Caco-2 (cell line): ENCODE data around the gene ZNF106. TPM values are rescaled to one million over a fixed set of nuclear protein-coding genes. Genes with fewer than 3 reads are reported as not detected.

ENCODE experiments used
- BruUV-seq: library from RNA; stranded (reverse); fragments of 400-500 nt; replicated peaks from 2 replicates; lab custom pipeline; 2021; lab: Mats Ljungman, UMichigan
- CTCF ChIA-PET: fragments of 300-600 bp; sonication (Branson Sonifier 250); formaldehyde crosslinking; loops from one replicate; lab custom pipeline; 2022; ENCODE audit warnings: antibody characterized with exemption; lab: Charles Lee
- POLR2A ChIA-PET: fragments of 300-600 bp; sonication (Branson Sonifier 250); formaldehyde crosslinking; loops from one replicate; lab custom pipeline; 2022; ENCODE audit warnings: antibody characterized with exemption; lab: Charles Lee
- DNase-seq, 2 experiments: peaks; one replicate each; pipeline versions ENCODE4 v3.0.0 to v3.0.0-alpha.2; 2020 to 2022
- H3K27me3 ChIP-seq: replicated peaks from 2 replicates; pipeline ENCODE4 v1.6.0; 2011; ENCODE audit warnings: low read length; ENCODE audit not compliant: control insufficient read depth, insufficient read depth
- H3K36me3 ChIP-seq: 2 replicates; pipeline ENCODE4 v1.5.1; 2011; ENCODE audit warnings: low read length; ENCODE audit not compliant: control insufficient read depth, insufficient read depth
- H3K4me1 ChIP-seq: fragments of 250-450 bp; sonication (Bioruptor Pico); 2 replicates; pipeline ENCODE4 v1.5.1; 2020; ENCODE audit warnings: mild to moderate bottlenecking
- H3K4me3 ChIP-seq: 2 replicates; pipeline ENCODE4 v1.5.1; 2011; ENCODE audit warnings: low read depth, mild to moderate bottlenecking, control low read depth, low read length
- H3K9me3 ChIP-seq: fragments of 250-450 bp; sonication (Bioruptor Pico); 2 replicates; pipeline ENCODE4 v1.5.1; 2020; ENCODE audit warnings: mild to moderate bottlenecking, moderate library complexity
- H3K27ac Mint-ChIP-seq: one replicate; pipeline ENCODE4 v1.8.0; 2022; ENCODE audit warnings: mixed read lengths; ENCODE audit not compliant: unreplicated experiment
- H3K27me3 Mint-ChIP-seq: one replicate; pipeline ENCODE4 v1.8.0; 2022; ENCODE audit warnings: mixed read lengths; ENCODE audit not compliant: insufficient read depth, unreplicated experiment
- H3K36me3 Mint-ChIP-seq: one replicate; pipeline ENCODE4 v1.8.0; 2022; ENCODE audit warnings: mild to moderate bottlenecking, mixed read lengths; ENCODE audit not compliant: insufficient read depth, unreplicated experiment
- H3K4me1 Mint-ChIP-seq: one replicate; pipeline ENCODE4 v1.8.0; 2022; ENCODE audit warnings: low read depth, mixed read lengths; ENCODE audit not compliant: unreplicated experiment
- H3K4me3 Mint-ChIP-seq: one replicate; pipeline ENCODE4 v1.8.0; 2022; ENCODE audit warnings: mild to moderate bottlenecking, moderate library complexity, mixed read lengths; ENCODE audit not compliant: unreplicated experiment
- H3K9me3 Mint-ChIP-seq: one replicate; pipeline ENCODE4 v1.8.0; 2022; ENCODE audit warnings: mixed read lengths; ENCODE audit not compliant: unreplicated experiment
- CTCF ChIP-seq, 2 experiments: fragments of 200-600 bp in 1 of 2; IDR thresholded peaks; 1 replicate in 1 of 2; 2 replicates in 1 of 2; pipeline versions ENCODE4 v1.5.1 to v1.8.0; 2011 to 2022; ENCODE audit warnings: antibody characterized with exemption in 1 of 2, control low read depth in 1 of 2, inconsistent platforms in 1 of 2, low read depth in 1 of 2, low read length in 1 of 2, mild to moderate bottlenecking in 1 of 2, moderate library complexity in 1 of 2; ENCODE audit not compliant: insufficient read depth in 1 of 2, severe bottlenecking in 1 of 2, unreplicated experiment in 1 of 2
- intact Hi-C: fragments of 100-400 bp; cut with micrococcal nuclease; formaldehyde crosslinking; loops from one replicate; pipeline ENCODE4 v1.10.0; 2022; ENCODE audit not compliant: unreplicated experiment
- total RNA-seq: library from RNA; stranded (reverse); gene quantifications from 2 replicates; pipeline ENCODE4 v1.2.3, GENCODE V29; 2022

Gene ZNF106
- total RNA-seq, 1 experiment from 2014 or later, result 47.8 TPM

GRCh38 chr15:42449770-42450424 lies 41.0 kb downstream of the ZNF106 start:
- Mint-ChIP-seq H3K4me3 (no peak overlapping the region), H3K4me1 (no peaks in the 10 kb centered on the region), H3K27me3 (no peaks in the 10 kb centered on the region), H3K27ac (no peak overlapping the region), H3K9me3 (no peaks in the 10 kb centered on the region), H3K36me3 (peaks cover 44% of the 10 kb centered on the region)
- Histone ChIP-seq H3K36me3 (no peaks in the 10 kb centered on the region), H3K9me3 (no peaks in the 10 kb centered on the region), H3K4me3 (no peak overlapping the region), H3K27me3 (no peaks in the 10 kb centered on the region), H3K4me1 (no peaks in the 10 kb centered on the region)
- no peak for TF ChIP-seq CTCF (IDR thresholded peaks at IDR 0.05; ENCODE audit: insufficient read depth in 1 of 2, low read depth in 1 of 2, low read length in 1 of 2, severe bottlenecking in 1 of 2, unreplicated experiment in 1 of 2)
- DNase-seq, result no peak
- no TSS peak for BruUV-seq
- intact Hi-C loops, result no loop called here
- ChIA-PET CTCF (no interaction called here), POLR2A (no interaction called here)

- DNase-seq, result no peak
Measured at GRCh38 chr15:42448281-42448680, 42.7 kb downstream of the ZNF106 start.

GRCh38 chr15:42447599-42447998 lies 43.3 kb downstream of the ZNF106 start:
- Mint-ChIP-seq H3K27me3 (no peaks in the 10 kb centered on the region), H3K36me3 (peaks cover 59% of the 10 kb centered on the region), H3K4me1 (no peaks in the 10 kb centered on the region), H3K4me3 (no peak overlapping the region), H3K9me3 (no peaks in the 10 kb centered on the region), H3K27ac (no peak overlapping the region)
- no peaks in the 10 kb centered on the region for H3K36me3 ChIP-seq
- CTCF ChIA-PET, result no interaction called here
- no peaks in the 10 kb centered on the region for H3K9me3 ChIP-seq
- no peak overlapping the region for H3K4me3 ChIP-seq
- POLR2A ChIA-PET, result no interaction called here
- no TSS peak for BruUV-seq
- no peak for TF ChIP-seq CTCF (IDR thresholded peaks at IDR 0.05; ENCODE audit: insufficient read depth in 1 of 2, low read depth in 1 of 2, low read length in 1 of 2, severe bottlenecking in 1 of 2, unreplicated experiment in 1 of 2)
- H3K27me3 ChIP-seq, result no peaks in the 10 kb centered on the region
- no peak for DNase-seq
- no peaks in the 10 kb centered on the region for H3K4me1 ChIP-seq
- intact Hi-C loops, result no loop called here

More at GRCh38 chr15:42448281-42448680, 42.7 kb downstream of the ZNF106 start:
- CTCF ChIA-PET, result no interaction called here
- Mint-ChIP-seq H3K36me3 (peaks cover 59% of the 10 kb centered on the region), H3K9me3 (no peaks in the 10 kb centered on the region), H3K27ac (no peak overlapping the region), H3K4me3 (no peak overlapping the region), H3K27me3 (no peaks in the 10 kb centered on the region), H3K4me1 (no peaks in the 10 kb centered on the region)
- H3K4me1 ChIP-seq, result no peaks in the 10 kb centered on the region
- BruUV-seq, result no TSS peak
- POLR2A ChIA-PET, result no interaction called here
- H3K27me3 ChIP-seq, result no peaks in the 10 kb centered on the region
- H3K36me3 ChIP-seq, result no peaks in the 10 kb centered on the region
- intact Hi-C loops, result no loop called here
- TF ChIP-seq CTCF (IDR thresholded peaks at IDR 0.05; ENCODE audit: insufficient read depth in 1 of 2, low read depth in 1 of 2, low read length in 1 of 2, severe bottlenecking in 1 of 2, unreplicated experiment in 1 of 2), result no peak
- H3K4me3 ChIP-seq, result no peak overlapping the region
- H3K9me3 ChIP-seq, result no peaks in the 10 kb centered on the region
